Panc1 (cell line): ENCODE results near the gene NTM. TPM values are rescaled to one million over a fixed set of nuclear protein-coding genes. Genes with fewer than 3 reads are reported as not detected.

Experiments used
- ATAC-seq: fragments of 200-7000 bp; cut with Tn5 transposase; 2 replicates; pipeline ENCODE4 v1.9.1; 2020; ENCODE audit warnings: mild to moderate bottlenecking, moderate library complexity
- BruUV-seq: library from RNA; stranded (reverse); fragments of 400-500 nt; replicated peaks from 2 replicates; lab custom pipeline; 2021; lab: Mats Ljungman, UMichigan
- CTCF ChIA-PET: fragments of 300-600 bp; sonication (Branson Sonifier 250); formaldehyde crosslinking; loops from one replicate; lab custom pipeline; 2022; ENCODE audit warnings: antibody characterized with exemption; lab: Charles Lee
- POLR2A ChIA-PET: fragments of 300-600 bp; sonication (Branson Sonifier 250); formaldehyde crosslinking; loops from one replicate; lab custom pipeline; 2022; ENCODE audit warnings: antibody characterized with exemption; lab: Charles Lee
- DNase-seq: peaks from one replicate; pipeline ENCODE4 v3.0.0-alpha.2; 2010; ENCODE audit warnings: low read depth, low spot score
- H3K27ac ChIP-seq: 2 replicates; pipeline ENCODE4 v1.5.1; 2011; ENCODE audit warnings: mild to moderate bottlenecking, low read length, inconsistent platforms
- H3K27me3 ChIP-seq: fragments of 200-500 bp; sonication (Bioruptor generic); 2 replicates; pipeline ENCODE4 v1.6.0; 2014; ENCODE audit warnings: low read length, inconsistent platforms; ENCODE audit not compliant: control insufficient read depth, insufficient read depth
- H3K36me3 ChIP-seq: fragments of 200-500 bp; sonication (Bioruptor generic); 2 replicates; pipeline ENCODE4 v1.5.1; 2014; ENCODE audit warnings: inconsistent platforms, mild to moderate bottlenecking, low read length, moderate library complexity; ENCODE audit not compliant: control insufficient read depth, insufficient read depth
- H3K4me1 ChIP-seq: 2 replicates; pipeline ENCODE4 v1.5.1; 2011; ENCODE audit warnings: inconsistent platforms, mild to moderate bottlenecking, low read length, moderate library complexity; ENCODE audit not compliant: control insufficient read depth, insufficient read depth
- H3K4me3 ChIP-seq, 2 experiments: 2 replicates each; pipeline ENCODE4 v1.5.1; 2011 to 2012; ENCODE audit warnings: low read depth in 2 of 2, low read length in 2 of 2, mild to moderate bottlenecking in 2 of 2, inconsistent platforms in 1 of 2, moderate library complexity in 1 of 2
- H3K9me3 ChIP-seq: fragments of 200-500 bp; sonication (Bioruptor generic); 2 replicates; pipeline ENCODE4 v1.5.1; 2014; ENCODE audit warnings: low read depth, mild to moderate bottlenecking, inconsistent platforms, low read length, moderate library complexity; ENCODE audit not compliant: control insufficient read depth, insufficient read depth
- POLR2AphosphoS5 ChIP-seq: IDR thresholded peaks from 2 replicates; pipeline ENCODE4 v1.6.1; 2012; ENCODE audit warnings: mild to moderate bottlenecking, low read depth, low read length, moderate library complexity
- SIN3A ChIP-seq: IDR thresholded peaks from 2 replicates; pipeline ENCODE4 v1.6.1; 2012; ENCODE audit warnings: low read depth, mild to moderate bottlenecking, low read length, moderate library complexity, borderline replicate concordance; ENCODE audit not compliant: insufficient read depth
- TCF7L2 ChIP-seq: IDR thresholded peaks from 2 replicates; pipeline ENCODE4 v1.6.1; 2011; ENCODE audit warnings: mild to moderate bottlenecking, low read depth, low read length, inconsistent platforms
- in situ Hi-C: cut with HindIII; loops from 2 replicates; pipeline ENCODE4 v1.10.0; 2016; ENCODE audit warnings: low sequenced_read_pairs, low pct_unique_long_range_greater_than_20kb
- intact Hi-C: fragments of 100-400 bp; cut with micrococcal nuclease; formaldehyde crosslinking; loops from one replicate; pipeline ENCODE4 v1.10.0; 2022; ENCODE audit not compliant: unreplicated experiment
- total RNA-seq: library from RNA; stranded (reverse); gene quantifications from one replicate; pipeline ENCODE4 v1.2.1, GENCODE V29; 2021; ENCODE audit not compliant: unreplicated experiment
- TF ChIP-seq, protein P1 (sequence below), 2 experiments: IDR thresholded peaks; 2 replicates each; pipeline ENCODE4 v1.6.1; 2011 to 2012; ENCODE audit warnings: low read depth in 2 of 2, control low read depth in 1 of 2, low read length in 1 of 2, mild to moderate bottlenecking in 1 of 2, moderate library complexity in 1 of 2; ENCODE audit not compliant: insufficient read depth in 1 of 2
- TF ChIP-seq, protein P2 (sequence below): fragments of 450-650 bp; IDR thresholded peaks from 2 replicates; pipeline ENCODE4 v1.5.1; 2017; ENCODE audit warnings: mild to moderate bottlenecking

The NTM gene
- total RNA-seq, 1 experiment from 2014 or later, result 0.10 TPM

DNA sequence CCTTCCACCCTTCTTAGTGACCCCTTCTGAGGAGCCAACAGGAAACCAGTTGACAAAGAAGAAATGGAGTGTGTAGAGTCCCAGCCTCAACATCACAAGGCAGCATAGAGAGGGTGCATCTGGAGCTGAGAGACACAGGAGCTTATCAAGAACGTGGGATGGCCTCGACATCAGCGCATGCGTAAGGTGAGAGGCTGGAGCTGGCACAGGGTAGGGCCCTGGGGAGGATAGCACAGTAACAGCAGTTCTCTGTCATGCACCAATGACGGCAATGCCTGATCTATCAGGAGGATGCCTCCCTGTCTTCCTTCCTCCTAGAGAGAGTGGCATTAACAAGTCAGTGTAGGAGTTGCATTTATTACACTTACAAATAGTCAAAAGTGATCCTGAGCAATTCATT, 426.1 kb downstream of the NTM start:
- DNase-seq, result no peak
- ATAC-seq, result no peak
- no peak for TF ChIP-seq POLR2AphosphoS5
- TF ChIP-seq TCF7L2, result no peak
- TF ChIP-seq, protein P1, sequence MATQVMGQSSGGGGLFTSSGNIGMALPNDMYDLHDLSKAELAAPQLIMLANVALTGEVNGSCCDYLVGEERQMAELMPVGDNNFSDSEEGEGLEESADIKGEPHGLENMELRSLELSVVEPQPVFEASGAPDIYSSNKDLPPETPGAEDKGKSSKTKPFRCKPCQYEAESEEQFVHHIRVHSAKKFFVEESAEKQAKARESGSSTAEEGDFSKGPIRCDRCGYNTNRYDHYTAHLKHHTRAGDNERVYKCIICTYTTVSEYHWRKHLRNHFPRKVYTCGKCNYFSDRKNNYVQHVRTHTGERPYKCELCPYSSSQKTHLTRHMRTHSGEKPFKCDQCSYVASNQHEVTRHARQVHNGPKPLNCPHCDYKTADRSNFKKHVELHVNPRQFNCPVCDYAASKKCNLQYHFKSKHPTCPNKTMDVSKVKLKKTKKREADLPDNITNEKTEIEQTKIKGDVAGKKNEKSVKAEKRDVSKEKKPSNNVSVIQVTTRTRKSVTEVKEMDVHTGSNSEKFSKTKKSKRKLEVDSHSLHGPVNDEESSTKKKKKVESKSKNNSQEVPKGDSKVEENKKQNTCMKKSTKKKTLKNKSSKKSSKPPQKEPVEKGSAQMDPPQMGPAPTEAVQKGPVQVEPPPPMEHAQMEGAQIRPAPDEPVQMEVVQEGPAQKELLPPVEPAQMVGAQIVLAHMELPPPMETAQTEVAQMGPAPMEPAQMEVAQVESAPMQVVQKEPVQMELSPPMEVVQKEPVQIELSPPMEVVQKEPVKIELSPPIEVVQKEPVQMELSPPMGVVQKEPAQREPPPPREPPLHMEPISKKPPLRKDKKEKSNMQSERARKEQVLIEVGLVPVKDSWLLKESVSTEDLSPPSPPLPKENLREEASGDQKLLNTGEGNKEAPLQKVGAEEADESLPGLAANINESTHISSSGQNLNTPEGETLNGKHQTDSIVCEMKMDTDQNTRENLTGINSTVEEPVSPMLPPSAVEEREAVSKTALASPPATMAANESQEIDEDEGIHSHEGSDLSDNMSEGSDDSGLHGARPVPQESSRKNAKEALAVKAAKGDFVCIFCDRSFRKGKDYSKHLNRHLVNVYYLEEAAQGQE (IDR thresholded peaks at IDR 0.05; ENCODE audit: insufficient read depth in 1 of 2, low read depth in 2 of 2, low read length in 1 of 2), result no peak
- TF ChIP-seq, protein P2, sequence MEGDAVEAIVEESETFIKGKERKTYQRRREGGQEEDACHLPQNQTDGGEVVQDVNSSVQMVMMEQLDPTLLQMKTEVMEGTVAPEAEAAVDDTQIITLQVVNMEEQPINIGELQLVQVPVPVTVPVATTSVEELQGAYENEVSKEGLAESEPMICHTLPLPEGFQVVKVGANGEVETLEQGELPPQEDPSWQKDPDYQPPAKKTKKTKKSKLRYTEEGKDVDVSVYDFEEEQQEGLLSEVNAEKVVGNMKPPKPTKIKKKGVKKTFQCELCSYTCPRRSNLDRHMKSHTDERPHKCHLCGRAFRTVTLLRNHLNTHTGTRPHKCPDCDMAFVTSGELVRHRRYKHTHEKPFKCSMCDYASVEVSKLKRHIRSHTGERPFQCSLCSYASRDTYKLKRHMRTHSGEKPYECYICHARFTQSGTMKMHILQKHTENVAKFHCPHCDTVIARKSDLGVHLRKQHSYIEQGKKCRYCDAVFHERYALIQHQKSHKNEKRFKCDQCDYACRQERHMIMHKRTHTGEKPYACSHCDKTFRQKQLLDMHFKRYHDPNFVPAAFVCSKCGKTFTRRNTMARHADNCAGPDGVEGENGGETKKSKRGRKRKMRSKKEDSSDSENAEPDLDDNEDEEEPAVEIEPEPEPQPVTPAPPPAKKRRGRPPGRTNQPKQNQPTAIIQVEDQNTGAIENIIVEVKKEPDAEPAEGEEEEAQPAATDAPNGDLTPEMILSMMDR, result no peak
- TF ChIP-seq SIN3A, result no peak
- ChIA-PET CTCF (no interaction called here), POLR2A (no interaction called here)
- Histone ChIP-seq H3K4me1 (no peaks in the 10 kb centered on the region), H3K9me3 (no peaks in the 10 kb centered on the region), H3K27me3 (no peaks in the 10 kb centered on the region; the same call in 1 of the 2 replicates), H3K4me3 (no peak overlapping the region), H3K27ac (no peak overlapping the region), H3K36me3 (no peaks in the 10 kb centered on the region)
- in situ Hi-C loops (no loop called here), intact Hi-C loops (no loop called here)
- BruUV-seq, result no TSS peak

DNA sequence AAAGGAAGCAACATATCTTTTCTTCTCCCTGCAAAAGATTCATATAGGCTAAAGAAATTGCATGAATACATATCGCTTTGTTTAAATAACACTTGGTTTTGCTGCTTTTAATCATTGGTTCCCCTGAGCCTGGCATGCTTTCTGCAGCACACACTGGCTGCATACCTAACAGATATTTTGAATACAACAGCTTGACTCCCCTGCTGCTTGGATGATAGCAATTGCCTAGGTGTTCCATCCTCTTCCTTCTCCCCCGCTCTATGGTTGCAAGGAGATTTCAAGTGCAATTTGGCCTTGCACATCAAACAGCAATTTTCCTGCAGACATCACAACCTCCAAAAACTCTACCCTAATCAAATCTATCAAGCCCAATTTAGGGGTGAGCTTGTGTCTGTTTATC, 430.0 kb downstream of the NTM start:
- Histone ChIP-seq H3K27me3 (peaks cover 2% of the 10 kb centered on the region; the same call in 1 of the 2 replicates), H3K36me3 (no peaks in the 10 kb centered on the region), H3K4me1 (no peaks in the 10 kb centered on the region), H3K27ac (no peak overlapping the region), H3K4me3 (no peak overlapping the region), H3K9me3 (no peaks in the 10 kb centered on the region)
- intact Hi-C loops, result no loop called here
- no TSS peak for BruUV-seq
- in situ Hi-C loops, result no loop called here
- ChIA-PET CTCF (no interaction called here), POLR2A (no interaction called here)
- DNase-seq (no peak), ATAC-seq (no peak)
- TF ChIP-seq POLR2AphosphoS5 (no peak), TCF7L2 (no peak), SIN3A (no peak)
- TF ChIP-seq, protein P1 (IDR thresholded peaks at IDR 0.05; ENCODE audit: insufficient read depth in 1 of 2, low read depth in 2 of 2, low read length in 1 of 2), result no peak
- TF ChIP-seq, protein P2, result no peak
